HepG2 (cell line): Measurements from ENCODE around the gene SLC19A1. TPM values are rescaled to one million over a fixed set of nuclear protein-coding genes. Genes with fewer than 3 reads are reported as not detected.
A peak's percentile ranks its signal among the peaks of the same experiment; 100 is the strongest.

Experiments used
- ATAC-seq: fragments of 200-7000 bp; cut with Tn5 transposase; 3 replicates; pipeline ENCODE4 v1.9.1; 2020; ENCODE audit warnings: mild to moderate bottlenecking, moderate library complexity
- BruUV-seq: library from RNA; stranded (reverse); fragments of 400-500 nt; replicated peaks from 2 replicates; lab custom pipeline; 2021; lab: Mats Ljungman, UMichigan
- CTCF ChIA-PET: fragments of 300-600 bp; formaldehyde crosslinking; extraction: SDS; loops from one replicate; lab custom pipeline; 2021; ENCODE audit warnings: low total read pairs, inconsistent platforms, low intra/inter-chr PET ratio; lab: Yijun Ruan, JAX
- POLR2A ChIA-PET: fragments of 350-600 bp; sonication (Branson Sonifier 250); formaldehyde crosslinking; loops from one replicate; lab custom pipeline; 2020; ENCODE audit warnings: antibody characterized with exemption, inconsistent platforms; lab: Yijun Ruan, JAX
- DNase-seq: peaks from one replicate; pipeline ENCODE4 v3.0.0-alpha.2; 2015; ENCODE audit warnings: low spot score
- FAIRE-seq: peaks from 3 replicates; lab custom pipeline; 2011; peaks lifted over from hg19 to GRCh38; lab: Jason Lieb, UNC
- H2AFZ ChIP-seq: one replicate; pipeline ENCODE4 v1.6.1; 2011; ENCODE audit warnings: low read length, inconsistent platforms
- H3K27ac ChIP-seq: fragments of 300-600 bp; 3 replicates; pipeline ENCODE4 v1.8.0; 2011; ENCODE audit warnings: mixed run types, mild to moderate bottlenecking, mixed read lengths, low read length, inconsistent platforms; ENCODE audit not compliant: insufficient read depth; ENCODE audit errors: extremely low read length
- H3K27me3 ChIP-seq, 2 experiments: fragments of 200-600 bp in 1 of 2; 2 replicates in 1 of 2; 3 replicates in 1 of 2; pipeline versions ENCODE4 v1.6.0 to v1.8.0; 2011; ENCODE audit warnings: low read length in 2 of 2, mild to moderate bottlenecking in 2 of 2, moderate library complexity in 2 of 2, inconsistent platforms in 1 of 2; ENCODE audit not compliant: insufficient read depth in 2 of 2, control insufficient read depth in 1 of 2
- H3K36me3 ChIP-seq, 2 experiments: fragments of 200-600 bp in 1 of 2; replicated peaks in 1 of 2; 2 replicates in 1 of 2; 3 replicates in 1 of 2; pipeline versions ENCODE4 v1.5.1 to v1.8.0; 2011; ENCODE audit warnings: low read length in 2 of 2, inconsistent platforms in 1 of 2; ENCODE audit not compliant: insufficient read depth in 2 of 2, control insufficient read depth in 1 of 2
- H3K4me1 ChIP-seq: 2 replicates; pipeline ENCODE4 v1.5.1; 2012; ENCODE audit warnings: low read length, inconsistent platforms; ENCODE audit not compliant: insufficient read depth
- H3K4me2 ChIP-seq: 2 replicates; pipeline ENCODE4 v1.6.0; 2011; ENCODE audit warnings: low read depth, low read length, inconsistent platforms
- H3K4me3 ChIP-seq, 3 experiments: fragments of 200-600 bp in 1 of 3; sonication (generic), shearing (Covaris generic) in 1 of 3; replicated peaks in 1 of 3; 2 replicates each; pipeline ENCODE4 v1.5.1; 2011 to 2016; ENCODE audit warnings: low read length in 3 of 3, inconsistent platforms in 2 of 3, low read depth in 2 of 3, mild to moderate bottlenecking in 2 of 3, control low read depth in 1 of 3, mixed read lengths in 1 of 3; ENCODE audit not compliant: insufficient read depth in 1 of 3
- H3K79me2 ChIP-seq: one replicate; pipeline ENCODE4 v1.6.1; 2011; ENCODE audit warnings: low read length, inconsistent platforms; ENCODE audit not compliant: insufficient read depth
- H3K9ac ChIP-seq: 2 replicates; pipeline ENCODE4 v1.6.0; 2011; ENCODE audit warnings: mild to moderate bottlenecking, low read depth, low read length, inconsistent platforms; ENCODE audit not compliant: insufficient read depth
- H3K9me3 ChIP-seq: 2 replicates; pipeline ENCODE4 v1.5.1; 2012; ENCODE audit warnings: mild to moderate bottlenecking, low read length
- H4K20me1 ChIP-seq: 2 replicates; pipeline ENCODE4 v1.6.0; 2011; ENCODE audit warnings: inconsistent platforms, mild to moderate bottlenecking, low read length, moderate library complexity; ENCODE audit not compliant: insufficient read depth
- ASH2L ChIP-seq: fragments of 300-600, 200-600 bp; sonication (generic); IDR thresholded peaks from 2 replicates; pipeline ENCODE4 v1.7.0; 2017; ENCODE audit warnings: low read depth, mild to moderate bottlenecking, moderate library complexity, mixed read lengths, low read length; ENCODE audit not compliant: insufficient read length
- CAMTA2 ChIP-seq: sonication (generic); formaldehyde crosslinking; IDR thresholded peaks from 2 replicates; pipeline ENCODE4 v1.4.0; 2020; ENCODE audit warnings: mild to moderate bottlenecking, missing genetic modification reagents, borderline replicate concordance
- FLYWCH1 ChIP-seq: sonication (generic); formaldehyde crosslinking; IDR thresholded peaks from 2 replicates; pipeline ENCODE4 v1.8.1; 2023; ENCODE audit warnings: mild to moderate bottlenecking, missing genetic modification reagents
- FOXO4 ChIP-seq: sonication (generic); formaldehyde crosslinking; conservative IDR thresholded peaks from 2 replicates; pipeline ENCODE4 v1.8.1; 2023; ENCODE audit warnings: missing genetic modification reagents
- KDM2A ChIP-seq: sonication (generic); formaldehyde crosslinking; IDR thresholded peaks from 2 replicates; pipeline ENCODE4 v1.4.0; 2020; ENCODE audit warnings: low read depth, missing genetic modification reagents, borderline replicate concordance
- NFE2 ChIP-seq: sonication (generic); formaldehyde crosslinking; IDR thresholded peaks from 2 replicates; pipeline ENCODE4 v1.4.0; 2020; ENCODE audit warnings: missing genetic modification reagents
- ZBTB38 ChIP-seq: sonication (generic); formaldehyde crosslinking; IDR thresholded peaks from 2 replicates; pipeline ENCODE4 v1.5.1; 2020; ENCODE audit warnings: mild to moderate bottlenecking, missing genetic modification reagents
- ZNF687 ChIP-seq: sonication (generic); formaldehyde crosslinking; IDR thresholded peaks from 2 replicates; pipeline ENCODE4 v1.5.1; 2020; ENCODE audit warnings: mild to moderate bottlenecking, missing genetic modification reagents, moderate library complexity
- WGBS: methylation state at CpG from one replicate; pipeline ENCODE4 v1.1.6; 2017; ENCODE audit warnings: low lambda C conversion rate; 5-methylcytosine and 5-hydroxymethylcytosine counted together
- in situ Hi-C: cut with HindIII; loops from 2 replicates; pipeline ENCODE4 v1.10.0; 2017; ENCODE audit warnings: low pct_unique_long_range_greater_than_20kb; ENCODE audit not compliant: extremely low pct_ligation_motif_present
- intact Hi-C: fragments of 100-400 bp; cut with micrococcal nuclease; formaldehyde crosslinking; loops from one replicate; pipeline ENCODE4 v1.10.0; 2022; ENCODE audit not compliant: unreplicated experiment
- polyA plus RNA-seq, 8 experiments: library from polyadenylated mRNA; depleted of rRNA in 3 of 8; stranded (reverse) in 7 of 8; unstranded in 1 of 8; fragments of >200 nt; fragmentation: Illumina TruSeq in 4 of 8; extraction: Trizol in 4 of 8; gene quantifications; 2 replicates each; pipeline versions ENCODE4 v1.2.1 to v1.2.3, GENCODE V29; 2011 to 2016; ENCODE audit warnings: low read depth in 4 of 8, missing spikeins in 1 of 8, mixed read lengths in 1 of 8; ENCODE audit not compliant: insufficient read depth in 1 of 8
- total RNA-seq, 5 experiments: library from RNA; depleted of rRNA; stranded (reverse); fragments of >200 nt; fragmentation: Illumina TruSeq; extraction: Trizol; gene quantifications; 2 replicates each; pipeline ENCODE4 v1.2.3, GENCODE V29; 2016; ENCODE audit warnings: low read depth in 1 of 5

SLC19A1 gene
- total and polyA plus RNA-seq, 2 of the 13 experiments (the other 11 are each of a cell fraction or from before 2014, with no cell fraction given): 21.8 to 23.0 TPM

- peaks cover 82% of the 10 kb centered on the region for H3K4me1 ChIP-seq
- TF ChIP-seq ASH2L (no peak), ZBTB38 (CRISPR knock-in tag) (peak; percentile 48; the same call in 1 of the 2 replicates), NFE2 (no peak), KDM2A (no peak), FLYWCH1 (CRISPR knock-in tag) (no peak)
- TF ChIP-seq, all 625 proteins: peak for 1
- 89% methylated on average over 20 of the region's 20 CpGs for WGBS
- peaks cover 81% of the 10 kb centered on the region for H3K79me2 ChIP-seq
- peak overlapping the region; percentile 24 for H3K27ac ChIP-seq
- no peak overlapping the region for H3K9ac ChIP-seq
- ChIA-PET POLR2A (interaction anchor here (1.0 to 4.4 kb wide), 4 partner anchors 18 to 159 kb away, joined by 3 to 41 read pairs (median 4); no protein-coding TSS in a partner anchor), CTCF (no interaction called here)
- no peaks in the 10 kb centered on the region for H3K27me3 ChIP-seq
- H3K4me3 ChIP-seq: no peak overlapping the region
- no peak overlapping the region for H2AFZ ChIP-seq
- no peaks in the 10 kb centered on the region; the same call in 1 of the 2 replicates for H3K9me3 ChIP-seq
- no peak for FAIRE-seq
- DNase-seq: no peak
- no peak overlapping the region for H3K4me2 ChIP-seq
- no peaks in the 10 kb centered on the region for H4K20me1 ChIP-seq
- in situ Hi-C loops: no loop called here
- intact Hi-C loops: no loop called here
- peak; percentile 4; the same call in 1 of the 3 replicates for ATAC-seq
- H3K36me3 ChIP-seq: peaks cover 6 to 7% of the 10 kb centered on the region in 2 experiments; a peak in 3 of 5 replicates
- BruUV-seq: no TSS peak
Measured at GRCh38 chr21:45451091-45451740, 91.0 kb downstream of the SLC19A1 start.

GRCh38 chr21:45450423-45451090, 91.7 kb downstream of the SLC19A1 start:
- Histone ChIP-seq H4K20me1 (no peaks in the 10 kb centered on the region), H3K4me1 (peaks cover 84% of the 10 kb centered on the region), H3K36me3 (peaks cover 6 to 8% of the 10 kb centered on the region in 2 experiments; a peak in 3 of 5 replicates), H3K9me3 (no peaks in the 10 kb centered on the region; the same call in 1 of the 2 replicates), H3K79me2 (peaks cover 86% of the 10 kb centered on the region), H3K27ac (no peak overlapping the region), H3K27me3 (no peaks in the 10 kb centered on the region), H3K4me2 (no peak overlapping the region), H3K9ac (no peak overlapping the region; the same call in 1 of the 2 replicates), H2AFZ (no peak overlapping the region), H3K4me3 (no peak overlapping the region)
- POLR2A ChIA-PET: interaction anchor here (1.0 to 4.4 kb wide), 6 partner anchors 10 to 158 kb away, joined by 3 to 41 read pairs (median 6); no protein-coding TSS in a partner anchor
- TF ChIP-seq CAMTA2 (CRISPR knock-in tag) (0 out of 2 replicates have a peak, but pooled peaks have one; percentile 40), ZNF687 (0 out of 2 replicates have a peak, but pooled peaks have one; percentile 24), FOXO4 (CRISPR knock-in tag) (no peak)
- FAIRE-seq: no peak
- intact Hi-C loops: no loop called here
- CTCF ChIA-PET: no interaction called here
- no TSS peak for BruUV-seq
- in situ Hi-C loops: no loop called here
- no peak for ATAC-seq
- no peak for DNase-seq
- 97% methylated on average over 15 of the region's 24 CpGs for WGBS
